Peyer's patch (tissue), 4 donors: Measurements from ENCODE around the gene PAEP.

Experiments used
- POLR2A ChIP-seq, 2 donors: fragments of 450-650 bp; IDR thresholded peaks; one replicate each; pipeline ENCODE4 v1.5.1; 2017; ENCODE audit warnings: antibody characterized with exemption in 2 of 2, mild to moderate bottlenecking in 2 of 2, moderate library complexity in 2 of 2
- TF ChIP-seq, protein P1 (sequence below), 6 experiments: fragments of 450-650 bp in 4 of 6; fragments of 200-600 bp in 2 of 6; sonication (generic) in 1 of 6; IDR thresholded peaks; one replicate each; pipeline ENCODE4 v1.5.1; 2017 to 2019; ENCODE audit warnings: antibody characterized with exemption in 6 of 6, mild to moderate bottlenecking in 3 of 6, moderate library complexity in 1 of 6

GRCh38 chr9:135520916-135521607 is 40.5 kb upstream of the PAEP start, which contains the start of gene LCN1:
- TF ChIP-seq, protein P1, sequence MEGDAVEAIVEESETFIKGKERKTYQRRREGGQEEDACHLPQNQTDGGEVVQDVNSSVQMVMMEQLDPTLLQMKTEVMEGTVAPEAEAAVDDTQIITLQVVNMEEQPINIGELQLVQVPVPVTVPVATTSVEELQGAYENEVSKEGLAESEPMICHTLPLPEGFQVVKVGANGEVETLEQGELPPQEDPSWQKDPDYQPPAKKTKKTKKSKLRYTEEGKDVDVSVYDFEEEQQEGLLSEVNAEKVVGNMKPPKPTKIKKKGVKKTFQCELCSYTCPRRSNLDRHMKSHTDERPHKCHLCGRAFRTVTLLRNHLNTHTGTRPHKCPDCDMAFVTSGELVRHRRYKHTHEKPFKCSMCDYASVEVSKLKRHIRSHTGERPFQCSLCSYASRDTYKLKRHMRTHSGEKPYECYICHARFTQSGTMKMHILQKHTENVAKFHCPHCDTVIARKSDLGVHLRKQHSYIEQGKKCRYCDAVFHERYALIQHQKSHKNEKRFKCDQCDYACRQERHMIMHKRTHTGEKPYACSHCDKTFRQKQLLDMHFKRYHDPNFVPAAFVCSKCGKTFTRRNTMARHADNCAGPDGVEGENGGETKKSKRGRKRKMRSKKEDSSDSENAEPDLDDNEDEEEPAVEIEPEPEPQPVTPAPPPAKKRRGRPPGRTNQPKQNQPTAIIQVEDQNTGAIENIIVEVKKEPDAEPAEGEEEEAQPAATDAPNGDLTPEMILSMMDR (IDR thresholded peaks at IDR 0.05), result no peak
- no peak for TF ChIP-seq POLR2A (IDR thresholded peaks at IDR 0.05)
